Trophoblast cell (in vitro differentiated cells and primary cell): ENCODE measurements around the gene ARHGEF16.

ENCODE experiments used
- DNase-seq, 2 donors: peaks; one replicate each; pipeline ENCODE4 v3.0.0-alpha.2; 2016
- H2AFZ ChIP-seq: 2 replicates; pipeline ENCODE4 v1.6.1; 2013; ENCODE audit warnings: low read length, moderate library complexity, mild to moderate bottlenecking; ENCODE audit not compliant: insufficient read depth, poor library complexity
- H2AK5ac ChIP-seq: 2 replicates; pipeline ENCODE4 v1.6.1; 2013; ENCODE audit warnings: mild to moderate bottlenecking, low read length
- H2BK120ac ChIP-seq: 2 replicates; pipeline ENCODE4 v1.6.1; 2013; ENCODE audit warnings: low read length, mild to moderate bottlenecking, moderate library complexity; ENCODE audit not compliant: insufficient read depth, poor library complexity
- H2BK12ac ChIP-seq: 2 replicates; pipeline ENCODE4 v1.6.1; 2013; ENCODE audit warnings: mild to moderate bottlenecking, low read length, moderate library complexity
- H2BK5ac ChIP-seq: 2 replicates; pipeline ENCODE4 v1.6.1; 2013; ENCODE audit warnings: low read length, low read depth, moderate library complexity, mild to moderate bottlenecking; ENCODE audit not compliant: poor library complexity
- H3K14ac ChIP-seq: 2 replicates; pipeline ENCODE4 v1.6.1; 2013; ENCODE audit warnings: mild to moderate bottlenecking, low read length
- H3K18ac ChIP-seq: 2 replicates; pipeline ENCODE4 v1.6.1; 2013; ENCODE audit warnings: mild to moderate bottlenecking, low read length
- H3K23ac ChIP-seq: 2 replicates; pipeline ENCODE4 v1.6.1; 2013; ENCODE audit warnings: low read length
- H3K27ac ChIP-seq: 2 replicates; pipeline ENCODE4 v1.5.1; 2013; ENCODE audit warnings: low read depth, mild to moderate bottlenecking, inconsistent platforms, low read length, moderate library complexity
- H3K27me3 ChIP-seq: 2 replicates; pipeline ENCODE4 v1.6.1; 2013; ENCODE audit warnings: inconsistent platforms, mild to moderate bottlenecking, low read length, moderate library complexity; ENCODE audit not compliant: insufficient read depth
- H3K36me3 ChIP-seq, 2 experiments: 1 replicate in 1 of 2; 2 replicates in 1 of 2; pipeline ENCODE4 v1.6.1; 2013; ENCODE audit warnings: low read length in 2 of 2, mild to moderate bottlenecking in 2 of 2, moderate library complexity in 1 of 2; ENCODE audit not compliant: insufficient read depth in 2 of 2, control insufficient read depth in 1 of 2
- H3K4ac ChIP-seq: 2 replicates; pipeline ENCODE4 v1.6.1; 2013; ENCODE audit warnings: low read depth, mild to moderate bottlenecking, low read length, moderate library complexity
- H3K4me1 ChIP-seq, 2 experiments: 1 replicate in 1 of 2; 2 replicates in 1 of 2; pipeline ENCODE4 v1.6.1; 2013; ENCODE audit warnings: low read length in 2 of 2, mild to moderate bottlenecking in 2 of 2, moderate library complexity in 1 of 2; ENCODE audit not compliant: insufficient read depth in 2 of 2, control insufficient read depth in 1 of 2
- H3K4me2 ChIP-seq: 2 replicates; pipeline ENCODE4 v1.6.1; 2013; ENCODE audit warnings: inconsistent platforms, mild to moderate bottlenecking, low read length, moderate library complexity
- H3K4me3 ChIP-seq: 2 replicates; pipeline ENCODE4 v1.5.1; 2013; ENCODE audit warnings: mild to moderate bottlenecking, low read depth, low read length, inconsistent platforms
- H3K79me1 ChIP-seq: one replicate; pipeline ENCODE4 v1.6.1; 2013; ENCODE audit warnings: low read length
- H3K79me2 ChIP-seq: 2 replicates; pipeline ENCODE4 v1.6.1; 2013; ENCODE audit warnings: low read length, mild to moderate bottlenecking; ENCODE audit not compliant: control insufficient read depth, insufficient read depth, poor library complexity
- H3K9ac ChIP-seq: 2 replicates; pipeline ENCODE4 v1.6.1; 2013; ENCODE audit warnings: mild to moderate bottlenecking, low read length
- H3K9me3 ChIP-seq: 2 replicates; pipeline ENCODE4 v1.6.1; 2013; ENCODE audit warnings: low read depth, mild to moderate bottlenecking, control low read depth, inconsistent platforms, low read length; ENCODE audit not compliant: insufficient read depth
- H4K12ac ChIP-seq: 2 replicates; pipeline ENCODE4 v1.6.1; 2013; ENCODE audit warnings: low read depth, mild to moderate bottlenecking, low read length, moderate library complexity
- H4K8ac ChIP-seq: 2 replicates; pipeline ENCODE4 v1.6.1; 2013; ENCODE audit warnings: low read depth, mild to moderate bottlenecking, low read length, moderate library complexity
- H4K91ac ChIP-seq: one replicate; pipeline ENCODE4 v1.6.1; 2013; ENCODE audit warnings: low read depth, mild to moderate bottlenecking, low read length, moderate library complexity
- WGBS: extraction: QIAGEN DNeasy Blood & Tissue Kit; methylation state at CpG from one replicate; pipeline ENCODE4 v1.1.7; 2013; ENCODE audit warnings: missing lambda C conversion rate; ENCODE audit not compliant: insufficient read length, insufficient coverage; ENCODE audit errors: extremely low coverage; 5-methylcytosine and 5-hydroxymethylcytosine counted together

ARHGEF16 gene

DNA sequence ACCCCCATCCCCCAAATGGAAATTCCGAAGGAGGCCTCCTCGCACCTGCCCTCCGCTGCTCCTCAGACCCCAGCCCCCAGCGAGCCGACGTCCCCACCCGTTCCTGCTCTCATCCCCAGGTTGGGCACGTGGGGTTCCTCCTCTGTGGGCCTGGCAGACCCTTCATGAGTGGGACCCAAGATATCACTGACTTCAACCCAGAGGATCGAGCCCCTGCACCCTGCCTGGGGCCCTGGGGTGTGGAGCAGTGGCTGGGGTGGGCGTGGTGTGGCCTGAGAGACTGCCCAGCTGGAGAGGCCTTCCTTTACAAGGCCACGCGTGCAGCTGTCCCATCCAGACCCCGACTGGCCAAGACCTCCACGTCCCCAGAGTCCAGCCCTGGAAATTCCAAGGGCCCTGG, 17.6 kb upstream of the ARHGEF16 start:
- WGBS = no CpG with 5 or more reads among the region's 14 CpGs

DNA sequence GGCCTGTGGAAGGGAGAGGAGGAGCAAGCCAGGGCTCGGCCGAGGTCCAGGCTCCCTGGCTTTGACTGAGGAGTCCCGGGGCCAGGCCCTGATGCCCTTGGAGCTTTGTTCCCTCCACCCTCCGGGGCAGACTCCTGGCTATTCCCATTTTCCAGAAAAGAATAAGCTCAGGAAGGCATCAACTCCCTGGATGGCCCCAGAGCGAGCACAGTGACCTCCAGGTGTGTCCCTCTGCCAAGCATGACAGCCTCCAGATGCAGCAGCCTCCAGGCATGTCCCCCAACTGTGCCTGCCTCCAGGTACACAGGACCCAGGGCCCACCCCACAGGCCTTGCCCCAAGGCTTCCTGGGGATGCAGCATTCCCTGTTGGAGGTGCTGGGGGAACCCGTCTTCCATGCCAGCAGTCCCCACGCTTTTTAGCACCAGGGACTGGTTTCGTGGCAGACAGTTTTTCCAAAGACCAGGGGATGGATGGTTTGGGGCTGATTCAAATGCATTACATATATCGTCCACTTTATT, 15.7 kb upstream of the ARHGEF16 start:
- Histone ChIP-seq H3K27me3 (no peaks in the 10 kb centered on the region), H4K12ac (no peak overlapping the region), H3K79me2 (no peaks in the 10 kb centered on the region), H3K9ac (no peak overlapping the region), H2BK12ac (no peak overlapping the region), H3K27ac (no peak overlapping the region), H2AK5ac (no peak overlapping the region), H3K14ac (no peak overlapping the region), H3K23ac (no peak overlapping the region), H4K8ac (no peak overlapping the region), H3K4ac (no peak overlapping the region), H2AFZ (no peak overlapping the region), H3K36me3 (no peaks in the 10 kb centered on the region), H3K4me2 (no peak overlapping the region), H3K79me1 (no peaks in the 10 kb centered on the region), H2BK5ac (no peak overlapping the region), H3K4me1 (no peaks in the 10 kb centered on the region), H2BK120ac (no peak overlapping the region), H3K4me3 (no peak overlapping the region), H3K9me3 (no peaks in the 10 kb centered on the region), H3K18ac (no peak overlapping the region), H4K91ac (no peak overlapping the region)
- no CpG with 5 or more reads among the region's 9 CpGs for WGBS
- no peak for DNase-seq

More for the DNA sequence above, 17.6 kb upstream of the ARHGEF16 start:
- no peaks in the 10 kb centered on the region for H3K79me2 ChIP-seq
- no peaks in the 10 kb centered on the region for H3K4me1 ChIP-seq
- no peak overlapping the region for H3K4me2 ChIP-seq
- no peak overlapping the region for H4K8ac ChIP-seq
- no peak overlapping the region for H2BK120ac ChIP-seq
- no peak overlapping the region for H2AK5ac ChIP-seq
- H4K91ac ChIP-seq = no peak overlapping the region
- H3K9ac ChIP-seq = no peak overlapping the region
- no peak overlapping the region for H3K23ac ChIP-seq
- no peak overlapping the region for H3K18ac ChIP-seq
- no peak overlapping the region for H2BK5ac ChIP-seq
- DNase-seq = no peak
- no peak overlapping the region for H3K27ac ChIP-seq
- no peak overlapping the region for H3K4ac ChIP-seq
- H3K14ac ChIP-seq = no peak overlapping the region
- no peak overlapping the region for H4K12ac ChIP-seq
- no peak overlapping the region for H2BK12ac ChIP-seq
- H3K9me3 ChIP-seq = no peaks in the 10 kb centered on the region
- no peaks in the 10 kb centered on the region for H3K79me1 ChIP-seq
- H2AFZ ChIP-seq = no peak overlapping the region
- H3K36me3 ChIP-seq = no peaks in the 10 kb centered on the region
- H3K27me3 ChIP-seq = no peaks in the 10 kb centered on the region
- H3K4me3 ChIP-seq = no peak overlapping the region

DNA sequence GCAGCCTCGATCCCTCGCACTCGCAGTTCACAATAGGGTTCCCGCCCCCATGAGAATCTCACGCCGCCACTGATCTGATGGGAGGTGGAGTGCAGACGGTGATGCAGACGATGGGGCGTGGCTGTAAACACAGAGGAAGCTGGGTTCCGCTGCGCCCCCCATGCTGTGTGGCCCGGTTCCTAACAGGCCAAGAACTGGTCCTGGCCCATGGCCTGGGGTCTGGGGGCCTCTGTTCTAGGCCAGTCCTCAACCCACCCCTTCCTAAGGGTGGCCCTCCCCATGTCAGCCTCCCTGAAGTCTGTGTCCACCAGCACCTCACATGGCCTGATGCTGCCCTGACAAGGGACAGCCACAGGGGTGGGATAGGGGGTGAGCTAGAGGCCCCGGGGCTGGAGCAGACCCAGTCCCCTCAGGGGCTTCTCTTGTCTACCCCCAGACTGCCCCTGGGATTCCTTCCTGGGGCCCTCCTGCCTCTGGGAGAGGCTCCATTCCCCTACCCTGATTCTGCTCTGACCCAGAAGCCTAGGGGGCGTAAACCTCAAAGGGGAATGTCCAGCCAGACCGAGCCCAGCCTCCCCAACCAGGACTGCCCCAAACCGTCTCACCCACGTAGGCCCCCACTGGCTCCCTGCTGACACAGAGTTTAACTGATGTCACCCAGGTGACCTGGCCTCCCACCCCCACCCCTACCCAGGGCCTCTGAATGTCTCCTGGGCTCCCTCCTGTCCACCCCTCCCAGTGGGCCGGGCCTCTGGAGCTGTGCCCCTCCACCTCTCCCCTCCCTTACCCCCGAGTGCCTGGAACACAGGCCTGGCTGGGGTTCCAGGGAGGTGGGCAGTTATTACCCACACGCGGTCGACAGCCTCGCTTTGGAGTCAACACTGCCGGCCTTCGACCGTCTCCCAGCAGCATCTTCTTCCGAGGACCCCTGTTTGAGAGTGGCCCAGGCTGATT, 14.8 kb upstream of the ARHGEF16 start:
- no peak overlapping the region for H2BK12ac ChIP-seq

DNA sequence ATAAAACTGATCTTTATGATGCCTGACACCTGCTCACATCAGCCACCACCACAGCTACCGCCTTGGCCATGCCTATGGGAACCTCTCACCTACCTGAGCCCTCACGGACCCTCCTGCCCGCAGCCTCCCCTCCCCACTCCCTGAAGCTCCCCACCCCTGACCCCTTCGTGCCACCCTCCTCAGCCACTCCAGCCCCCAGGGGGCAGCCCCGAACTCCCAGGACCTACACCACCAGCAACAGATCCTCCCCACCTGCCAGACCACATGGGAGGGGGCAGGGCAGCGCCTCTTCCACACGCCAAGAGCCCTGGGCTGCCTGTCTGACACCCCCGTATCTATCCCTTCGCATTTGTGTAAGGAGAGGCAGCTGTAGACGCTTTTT, 14.2 kb upstream of the ARHGEF16 start:
- Histone ChIP-seq H3K4me2 (no peak overlapping the region), H3K9me3 (no peaks in the 10 kb centered on the region), H3K9ac (no peak overlapping the region), H3K36me3 (no peaks in the 10 kb centered on the region), H2BK120ac (no peak overlapping the region), H4K91ac (no peak overlapping the region), H3K18ac (no peak overlapping the region), H2AFZ (no peak overlapping the region), H3K27ac (no peak overlapping the region), H4K12ac (no peak overlapping the region), H3K14ac (no peak overlapping the region), H3K23ac (no peak overlapping the region), H3K27me3 (no peaks in the 10 kb centered on the region), H3K4ac (no peak overlapping the region), H3K4me3 (no peak overlapping the region), H3K4me1 (no peaks in the 10 kb centered on the region), H2BK12ac (no peak overlapping the region), H4K8ac (no peak overlapping the region), H2AK5ac (no peak overlapping the region), H3K79me1 (no peaks in the 10 kb centered on the region), H3K79me2 (no peaks in the 10 kb centered on the region), H2BK5ac (no peak overlapping the region)
- WGBS = no CpG with 5 or more reads among the region's 10 CpGs
- DNase-seq = no peak

More for the DNA sequence above, 14.8 kb upstream of the ARHGEF16 start:
- Histone ChIP-seq H3K9ac (no peak overlapping the region), H4K91ac (no peak overlapping the region), H3K4ac (no peak overlapping the region), H3K27ac (no peak overlapping the region), H3K79me1 (no peaks in the 10 kb centered on the region), H3K4me3 (no peak overlapping the region), H3K9me3 (no peaks in the 10 kb centered on the region), H2BK120ac (no peak overlapping the region), H2BK5ac (no peak overlapping the region), H3K18ac (no peak overlapping the region), H3K79me2 (no peaks in the 10 kb centered on the region), H4K8ac (no peak overlapping the region), H3K4me1 (no peaks in the 10 kb centered on the region), H3K36me3 (no peaks in the 10 kb centered on the region), H3K4me2 (no peak overlapping the region), H2AFZ (no peak overlapping the region), H3K14ac (no peak overlapping the region), H4K12ac (no peak overlapping the region), H3K27me3 (no peaks in the 10 kb centered on the region), H2AK5ac (no peak overlapping the region), H3K23ac (no peak overlapping the region)
- WGBS = no CpG with 5 or more reads among the region's 27 CpGs
- DNase-seq = no peak
